MM.1S (cell line): ENCODE results near the gene COPZ2.

ENCODE experiments used
- CTCF ChIP-seq: fragments of 300-600 bp; sonication (generic); IDR thresholded peaks from 2 replicates; pipeline ENCODE4 v1.5.1; 2016; ENCODE audit warnings: antibody characterized with exemption, low read length, mixed read lengths
- EZH2 ChIP-seq: fragments of 300-600 bp; sonication (generic); optimal IDR thresholded peaks from 2 replicates; pipeline ENCODE3; 2017; ENCODE audit warnings: low read depth, mild to moderate bottlenecking, antibody characterized with exemption, low read length, mixed read lengths
- EZH2phosphoT487 ChIP-seq: fragments of 300-600 bp; sonication (generic); IDR thresholded peaks from 2 replicates; pipeline ENCODE4 v1.6.1; 2018; ENCODE audit warnings: antibody characterized with exemption, low read length

DNA sequence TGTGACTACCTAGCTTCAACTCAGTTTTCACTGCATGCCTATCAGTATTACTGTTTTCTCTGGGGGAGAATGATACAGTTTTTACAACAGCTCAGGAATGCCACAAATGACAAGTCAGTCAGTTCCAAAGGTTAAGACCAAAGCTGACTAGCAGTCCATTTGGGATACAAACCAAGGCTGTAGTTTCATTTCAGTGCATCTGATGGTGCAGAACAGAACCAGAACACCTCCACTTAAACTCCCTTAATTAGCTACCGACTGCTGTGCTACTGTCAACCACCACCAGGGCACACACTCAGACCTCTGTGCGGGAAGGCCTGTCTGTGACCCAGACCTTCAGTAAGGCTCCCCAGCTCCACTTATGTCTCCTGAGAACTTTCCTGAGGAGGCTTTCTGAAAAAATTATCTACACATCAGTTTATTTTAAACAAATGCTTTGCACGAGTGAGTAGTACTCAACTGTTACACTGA, 30.9 kb upstream of the COPZ2 start:
- TF ChIP-seq CTCF (peak; percentile 38), EZH2 (no peak), EZH2phosphoT487 (no peak)
